HG02623 (cell line): ENCODE results near the gene NOP14.
"Not testable (repeated sequence)": the region's sequence is repeated elsewhere in the genome, so short reads cannot be mapped to it uniquely, and the experiment has no call there.

Experiments used
- ATAC-seq: cut with Tn5 transposase; IDR thresholded peaks from one replicate; pipeline ENCODE4 v1.9.1; 2021; ENCODE audit warnings: moderate library complexity; ENCODE audit not compliant: unreplicated experiment

The NOP14 gene

DNA sequence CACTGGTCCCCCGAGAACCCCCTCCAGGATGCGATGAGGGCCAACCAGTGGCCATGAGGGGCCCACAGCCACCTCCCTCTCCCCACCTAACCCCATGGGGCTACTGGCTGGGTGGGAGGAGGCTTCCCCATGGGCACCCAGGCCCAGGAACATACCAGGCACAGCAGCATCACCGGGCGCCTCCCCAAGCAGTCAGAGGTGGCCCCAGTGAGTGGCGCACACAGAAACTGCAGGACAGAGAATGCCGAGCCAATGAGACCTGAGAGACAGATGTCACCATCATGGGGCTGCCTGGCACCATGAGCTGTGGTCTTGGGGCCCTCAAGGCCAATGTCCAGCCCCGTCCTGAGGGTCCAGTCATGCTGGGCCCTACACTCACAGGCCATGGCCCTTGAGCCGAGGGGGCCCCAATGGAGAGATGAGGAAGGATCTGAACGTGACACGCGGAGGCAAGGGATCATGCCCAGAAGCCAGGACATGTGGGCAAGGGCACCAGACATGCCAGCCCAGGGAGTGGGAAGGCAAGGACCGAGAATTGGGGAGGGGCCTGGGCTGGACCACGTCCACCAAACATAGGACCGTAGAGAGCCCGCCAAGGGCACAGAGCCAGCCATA, 30.1 kb downstream of the NOP14 start:
- no peak for ATAC-seq

DNA sequence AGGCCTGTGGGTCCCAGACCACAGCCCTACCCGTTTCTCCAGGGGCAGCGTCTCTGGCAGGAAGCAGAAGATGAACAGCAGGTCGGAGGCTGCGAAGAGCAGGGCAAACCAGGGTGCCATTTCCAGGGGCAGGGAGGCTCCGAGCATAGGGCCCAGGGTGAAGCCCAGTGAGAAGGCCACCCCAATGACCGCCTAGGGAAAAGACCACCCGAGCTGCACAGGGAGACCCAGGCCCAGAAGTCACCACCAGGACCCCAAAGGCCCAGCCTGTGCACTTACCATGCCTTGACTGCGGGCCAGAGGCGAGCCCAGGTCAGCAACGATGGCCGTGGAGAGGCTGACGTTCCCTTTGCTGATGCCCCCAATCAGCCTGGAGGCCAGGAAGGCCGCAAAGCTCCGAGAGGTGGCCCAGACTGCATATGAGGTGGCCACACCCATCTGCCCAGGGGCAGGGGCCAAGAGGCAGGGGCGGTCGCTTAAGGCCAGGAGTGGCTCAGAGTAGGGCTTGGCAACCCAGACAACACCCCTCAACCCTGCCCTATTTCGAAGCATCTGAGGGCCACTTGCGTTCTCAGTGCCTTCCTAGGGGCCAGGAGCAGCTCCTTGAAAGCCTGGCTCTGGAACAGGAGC, 30.8 kb downstream of the NOP14 start:
- no peak for ATAC-seq

GRCh38 chr4:2931512-2932301, 31.5 kb downstream of the NOP14 start:
- peak; percentile 30 for ATAC-seq

- ATAC-seq, result no peak
These were observed 32.3 kb downstream of the NOP14 start for GRCh38 chr4:2930758-2931511.

- no peak for ATAC-seq
These were observed 33.0 kb downstream of the NOP14 start for GRCh38 chr4:2930135-2930757.

GRCh38 chr4:2929469-2929868, 33.7 kb downstream of the NOP14 start:
- no peak for ATAC-seq

- no peak for ATAC-seq
These were observed 34.7 kb downstream of the NOP14 start for GRCh38 chr4:2928242-2929176.

DNA sequence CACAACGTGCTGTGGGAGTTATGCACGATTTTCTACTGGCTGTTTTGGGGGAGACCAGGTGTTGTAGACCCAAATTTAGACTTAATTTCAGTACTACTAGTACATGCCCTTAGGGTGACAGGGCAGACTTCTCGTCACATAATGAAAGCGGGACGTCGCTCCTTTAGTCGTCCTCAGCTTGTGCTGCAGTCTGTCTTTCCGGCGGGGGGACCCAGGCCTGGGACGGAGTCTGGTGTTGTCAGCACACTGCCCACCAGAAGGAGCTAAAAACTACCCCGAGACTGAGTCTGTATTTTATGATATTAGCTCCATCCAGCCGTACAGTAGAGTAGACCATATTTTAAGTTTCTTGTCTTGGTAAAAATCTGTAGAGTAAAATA, 35.5 kb downstream of the NOP14 start:
- no peak for ATAC-seq

DNA sequence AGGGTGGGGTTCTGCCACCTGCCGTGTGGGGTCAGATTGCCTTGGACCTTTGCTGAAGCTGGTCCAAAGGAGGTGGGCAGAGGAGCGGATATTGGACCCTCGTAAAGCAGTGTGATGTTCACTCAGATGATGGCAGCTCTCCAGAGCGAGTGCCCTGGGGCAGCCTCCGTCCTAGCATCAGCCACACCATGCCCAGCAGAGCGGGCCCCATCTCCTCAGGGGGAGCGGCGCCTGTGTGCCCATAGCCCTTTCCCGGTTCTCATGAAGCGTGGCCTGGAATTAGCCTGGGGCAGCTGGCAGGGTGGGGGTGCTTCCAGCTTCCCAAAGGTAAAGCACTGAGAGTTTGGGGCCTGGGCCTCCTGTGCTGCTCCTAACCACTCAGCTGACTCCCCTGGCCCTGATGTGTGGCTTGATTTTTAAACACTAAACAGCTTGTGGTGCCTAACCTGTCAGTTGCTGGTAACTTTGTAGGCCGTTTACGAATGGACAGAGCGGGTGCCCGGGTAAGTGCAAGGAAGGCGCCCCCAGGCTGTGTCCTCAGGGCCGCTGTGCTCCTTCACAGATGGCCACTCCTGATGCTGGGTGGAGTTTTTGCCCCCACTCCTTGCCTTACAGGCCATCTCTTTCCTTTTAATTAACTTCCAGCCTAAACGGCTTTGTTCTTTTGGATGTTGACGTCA, 36.0 kb downstream of the NOP14 start:
- ATAC-seq, result no peak

- no peak for ATAC-seq
These were observed 37.0 kb downstream of the NOP14 start for GRCh38 chr4:2925931-2926860.

- ATAC-seq, result no peak
These were observed 37.7 kb downstream of the NOP14 start for GRCh38 chr4:2925496-2925895.

- ATAC-seq, result no peak
These were observed 38.4 kb downstream of the NOP14 start for GRCh38 chr4:2924765-2925301.

- no peak for ATAC-seq
These were observed 38.9 kb downstream of the NOP14 start for GRCh38 chr4:2924286-2924685.

- ATAC-seq, result no peak
These were observed 39.5 kb downstream of the NOP14 start for GRCh38 chr4:2923668-2924173.

DNA sequence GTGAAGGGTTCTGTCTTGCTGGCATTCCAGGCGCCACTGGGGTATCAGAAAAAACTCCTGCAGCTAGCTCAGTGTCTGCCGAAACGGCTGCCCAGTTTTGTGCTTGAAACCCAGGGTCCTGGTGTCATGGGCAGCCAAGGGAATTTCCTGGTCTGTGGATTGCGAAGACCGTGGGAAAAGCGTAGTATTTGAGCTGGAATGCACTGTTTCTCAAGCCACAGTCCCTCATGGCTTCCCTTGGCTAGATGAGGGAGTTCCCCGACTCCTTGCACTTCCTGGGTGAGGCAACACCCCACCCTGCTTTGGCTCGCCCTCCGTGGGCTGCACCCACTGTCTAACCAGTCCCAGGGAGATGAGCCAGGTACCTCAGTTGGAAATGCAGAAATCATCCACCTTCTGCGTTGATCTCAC, 40.1 kb downstream of the NOP14 start:
- no peak for ATAC-seq

DNA sequence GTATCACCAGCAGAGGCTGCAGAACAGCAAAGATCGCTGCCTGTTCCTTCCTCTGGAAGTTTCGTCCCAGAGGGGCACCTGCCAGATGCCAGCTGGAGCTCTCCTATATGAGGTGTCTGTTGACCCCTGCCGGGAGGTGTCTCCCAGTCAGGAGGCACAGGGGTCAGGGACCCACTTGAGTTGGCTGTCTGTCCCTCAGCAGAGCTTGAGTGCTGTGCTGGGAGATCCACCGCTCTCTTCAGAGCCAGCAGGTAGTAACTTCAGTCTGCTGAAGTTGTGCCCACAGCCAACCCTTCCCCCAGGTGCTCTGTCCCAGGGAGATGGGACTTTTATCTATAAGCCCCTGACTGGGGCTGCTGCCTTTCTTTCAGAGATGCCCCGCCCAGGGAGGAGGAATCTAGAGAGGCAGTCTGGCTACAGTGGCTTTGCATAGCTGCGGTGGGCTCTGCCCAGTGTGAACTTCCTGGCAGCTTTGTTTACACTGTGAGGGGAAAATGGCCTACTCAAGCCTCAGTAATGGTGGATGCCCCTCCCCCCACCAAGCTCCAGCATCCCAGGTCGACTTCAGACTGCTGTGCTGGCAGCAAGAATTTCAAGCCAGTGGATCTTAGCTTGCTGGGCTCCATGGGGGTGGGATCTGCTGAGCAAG, 40.6 kb downstream of the NOP14 start:
- ATAC-seq, result not testable (repeated sequence)

DNA sequence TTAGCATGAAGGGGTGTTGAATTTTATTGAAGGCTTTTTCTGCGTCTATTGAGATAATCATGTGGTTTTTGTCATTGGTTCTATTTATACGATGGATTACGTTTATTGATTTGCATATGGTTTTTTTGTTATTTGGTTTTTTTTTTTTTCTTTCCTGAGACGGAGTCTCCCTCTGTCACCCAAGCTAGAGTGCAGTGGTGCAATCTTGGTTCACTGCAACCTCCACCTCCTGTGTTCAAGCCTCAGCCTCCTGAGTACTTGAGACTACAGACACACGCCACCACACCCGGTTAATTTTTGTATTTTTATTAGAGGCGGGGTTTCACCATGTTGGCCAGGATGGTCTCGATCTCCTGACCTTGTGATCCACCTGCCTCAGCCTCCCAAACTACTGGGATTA, 44.5 kb downstream of the NOP14 start:
- ATAC-seq, result not testable (repeated sequence)
